ENCODE measurements around the gene USH2A.

The USH2A gene, protein sequence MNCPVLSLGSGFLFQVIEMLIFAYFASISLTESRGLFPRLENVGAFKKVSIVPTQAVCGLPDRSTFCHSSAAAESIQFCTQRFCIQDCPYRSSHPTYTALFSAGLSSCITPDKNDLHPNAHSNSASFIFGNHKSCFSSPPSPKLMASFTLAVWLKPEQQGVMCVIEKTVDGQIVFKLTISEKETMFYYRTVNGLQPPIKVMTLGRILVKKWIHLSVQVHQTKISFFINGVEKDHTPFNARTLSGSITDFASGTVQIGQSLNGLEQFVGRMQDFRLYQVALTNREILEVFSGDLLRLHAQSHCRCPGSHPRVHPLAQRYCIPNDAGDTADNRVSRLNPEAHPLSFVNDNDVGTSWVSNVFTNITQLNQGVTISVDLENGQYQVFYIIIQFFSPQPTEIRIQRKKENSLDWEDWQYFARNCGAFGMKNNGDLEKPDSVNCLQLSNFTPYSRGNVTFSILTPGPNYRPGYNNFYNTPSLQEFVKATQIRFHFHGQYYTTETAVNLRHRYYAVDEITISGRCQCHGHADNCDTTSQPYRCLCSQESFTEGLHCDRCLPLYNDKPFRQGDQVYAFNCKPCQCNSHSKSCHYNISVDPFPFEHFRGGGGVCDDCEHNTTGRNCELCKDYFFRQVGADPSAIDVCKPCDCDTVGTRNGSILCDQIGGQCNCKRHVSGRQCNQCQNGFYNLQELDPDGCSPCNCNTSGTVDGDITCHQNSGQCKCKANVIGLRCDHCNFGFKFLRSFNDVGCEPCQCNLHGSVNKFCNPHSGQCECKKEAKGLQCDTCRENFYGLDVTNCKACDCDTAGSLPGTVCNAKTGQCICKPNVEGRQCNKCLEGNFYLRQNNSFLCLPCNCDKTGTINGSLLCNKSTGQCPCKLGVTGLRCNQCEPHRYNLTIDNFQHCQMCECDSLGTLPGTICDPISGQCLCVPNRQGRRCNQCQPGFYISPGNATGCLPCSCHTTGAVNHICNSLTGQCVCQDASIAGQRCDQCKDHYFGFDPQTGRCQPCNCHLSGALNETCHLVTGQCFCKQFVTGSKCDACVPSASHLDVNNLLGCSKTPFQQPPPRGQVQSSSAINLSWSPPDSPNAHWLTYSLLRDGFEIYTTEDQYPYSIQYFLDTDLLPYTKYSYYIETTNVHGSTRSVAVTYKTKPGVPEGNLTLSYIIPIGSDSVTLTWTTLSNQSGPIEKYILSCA (N-terminal part only)

GRCh38 chr1:216422821-216423520, at the start of gene USH2A:
Gene USH2A (minus strand): TSS chr1:216423448. CDS start chr1:216422336, 1,112 bp downstream.
- no peak for DNase-seq (ENCODE audit: extremely low read depth in 1 of 2, low read depth in 1 of 2)

GRCh38 chr1:216466162-216466801, 43.0 kb upstream of the USH2A start:
- DNase-seq (ENCODE audit: extremely low read depth in 1 of 2, low read depth in 1 of 2) = no peak

- no peak for DNase-seq (ENCODE audit: extremely low read depth in 1 of 2, low read depth in 1 of 2)
Measured at GRCh38 chr1:216464489-216464888, 41.2 kb upstream of the USH2A start.

DNA sequence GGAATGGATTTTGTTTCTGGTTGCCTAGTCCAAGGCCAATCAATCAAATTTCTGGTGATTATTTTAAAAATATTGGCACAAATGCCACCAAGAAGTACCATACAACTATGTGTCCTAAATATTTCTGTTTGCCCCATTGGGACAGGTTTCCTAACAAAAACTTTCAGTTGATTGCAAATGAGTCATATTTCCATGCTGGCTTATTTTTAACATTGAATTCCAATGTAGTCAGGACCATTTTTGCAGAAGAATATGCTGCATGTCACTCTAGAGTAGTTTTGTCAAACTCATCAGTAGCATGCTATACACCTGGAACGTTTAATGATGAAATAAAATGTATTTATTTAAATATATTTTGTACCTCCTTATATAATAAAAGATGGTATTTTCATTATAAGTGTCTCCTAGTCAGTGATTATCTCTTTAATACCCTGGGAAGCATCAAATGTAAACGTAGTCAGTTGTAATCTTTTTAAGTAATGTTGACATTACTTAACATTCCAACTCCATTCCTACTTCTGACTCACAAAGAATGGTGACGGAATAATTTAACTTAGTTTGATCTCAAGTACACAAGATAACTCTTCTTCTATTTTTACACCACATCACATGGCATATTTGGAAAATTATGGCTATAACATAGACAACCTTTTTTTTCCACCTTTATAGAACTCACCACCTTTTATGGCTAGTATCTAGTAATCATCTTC, 39.0 kb upstream of the USH2A start:
- no peak for DNase-seq (ENCODE audit: extremely low read depth in 1 of 2, low read depth in 1 of 2)

- no peak for DNase-seq (ENCODE audit: extremely low read depth in 1 of 2, low read depth in 1 of 2)
Measured at GRCh38 chr1:216461466-216461865, 38.2 kb upstream of the USH2A start.

DNA sequence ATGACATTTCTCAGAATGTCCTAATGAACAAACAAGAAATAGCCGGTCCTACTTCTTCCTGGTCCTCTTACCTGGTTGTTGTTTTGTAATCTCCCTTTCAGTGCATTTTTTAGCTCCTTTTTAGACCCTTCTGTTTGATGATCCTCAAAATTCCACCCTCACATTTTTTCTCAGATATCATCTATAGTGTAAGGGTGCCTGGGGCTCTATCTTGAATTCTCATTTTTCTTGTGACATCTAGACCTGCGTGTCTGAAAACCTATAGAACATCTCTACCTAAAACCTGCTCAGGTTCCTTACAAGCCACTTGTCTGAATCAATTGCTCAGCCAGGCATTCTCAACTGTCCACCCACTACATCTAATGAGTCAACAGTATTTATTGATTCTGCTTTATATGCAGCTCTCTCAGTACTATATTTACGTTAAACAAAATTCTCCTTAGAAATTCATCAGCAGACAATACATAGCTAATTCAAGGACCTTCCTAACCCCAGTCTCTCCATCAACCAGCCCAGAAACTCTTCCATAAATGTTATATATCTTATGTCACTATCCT, 36.5 kb upstream of the USH2A start:
- DNase-seq (ENCODE audit: extremely low read depth in 1 of 2, low read depth in 1 of 2) = no peak

DNA sequence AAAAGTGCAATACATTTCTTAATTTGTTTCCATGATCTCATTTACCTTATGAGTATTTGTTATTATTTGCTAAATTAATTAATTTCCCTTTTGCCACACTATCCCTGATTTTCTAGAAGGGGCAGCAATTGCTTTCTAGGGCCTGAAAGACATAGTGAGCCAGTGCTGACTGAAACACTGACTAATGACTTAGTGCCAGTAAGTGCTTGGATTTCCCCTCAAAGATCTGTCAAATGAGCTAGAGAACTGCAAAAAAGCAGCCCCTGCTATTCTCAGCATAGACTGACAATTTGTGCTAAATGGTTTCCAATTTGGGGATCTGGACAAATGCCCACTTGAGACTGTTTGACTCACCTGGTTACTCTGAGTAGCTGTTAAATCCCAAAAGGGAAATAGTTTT, 35.6 kb upstream of the USH2A start:
- no peak for DNase-seq (ENCODE audit: extremely low read depth in 1 of 2, low read depth in 1 of 2)

DNA sequence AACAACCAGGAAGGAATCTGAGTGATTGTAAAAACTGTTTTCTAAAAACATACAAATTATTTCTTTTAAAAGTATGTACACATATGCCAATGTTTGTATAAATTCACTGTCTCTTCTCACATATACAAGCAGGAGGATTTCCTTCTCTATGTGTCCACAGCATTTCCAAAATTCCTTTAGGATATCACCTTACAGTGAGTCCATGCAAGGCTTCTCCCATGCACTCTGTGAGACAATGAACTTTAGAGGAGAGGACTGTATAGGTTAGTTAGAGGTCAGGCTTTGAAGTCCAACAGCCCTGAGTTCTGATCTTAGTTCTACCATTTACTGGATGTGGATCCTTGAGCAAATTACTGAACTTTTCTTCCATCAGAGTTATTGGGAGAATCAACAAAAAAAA, 34.1 kb upstream of the USH2A start:
- DNase-seq (ENCODE audit: extremely low read depth in 1 of 2, low read depth in 1 of 2) = no peak

DNA sequence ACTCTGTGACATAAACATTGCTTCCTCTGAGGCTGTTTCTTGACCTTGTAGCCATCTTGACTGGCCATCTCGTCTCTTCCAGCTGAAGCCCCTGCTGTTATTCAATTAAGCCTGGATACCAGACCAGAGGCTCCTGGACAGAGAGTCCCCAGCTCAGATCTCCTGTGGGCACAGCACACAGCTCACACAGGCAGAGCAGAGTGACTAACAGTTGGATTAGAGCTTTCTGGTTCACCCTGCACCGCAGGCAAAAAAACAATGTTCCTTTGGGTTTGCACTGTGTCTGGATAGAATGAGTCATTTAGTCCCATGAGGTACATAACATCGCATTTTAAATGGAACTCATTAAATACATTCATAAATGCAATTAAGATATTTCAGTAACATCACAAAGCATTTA, 33.4 kb upstream of the USH2A start:
- DNase-seq (ENCODE audit: extremely low read depth in 1 of 2, low read depth in 1 of 2) = no peak

DNA sequence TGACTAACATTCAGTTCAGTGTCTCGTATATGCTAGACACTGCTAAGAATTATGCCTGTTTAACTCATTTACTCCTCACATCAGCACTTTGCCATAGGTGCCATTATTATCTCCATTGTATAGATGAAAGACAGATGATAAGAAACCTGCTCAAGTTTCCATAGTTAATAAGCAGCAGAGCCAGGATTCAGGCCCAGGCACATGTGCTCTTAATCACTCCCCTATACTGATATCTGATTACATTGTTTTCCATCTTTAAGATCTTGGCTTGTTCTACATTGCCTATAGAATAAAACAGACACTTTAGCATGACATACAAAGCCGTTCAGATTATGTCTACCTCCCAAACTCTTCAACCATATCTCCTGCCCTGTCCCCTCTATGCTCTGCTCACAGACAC, 30.5 kb upstream of the USH2A start:
- DNase-seq (ENCODE audit: extremely low read depth in 1 of 2, low read depth in 1 of 2) = no peak

- DNase-seq (ENCODE audit: extremely low read depth in 1 of 2, low read depth in 1 of 2) = no peak
Measured at GRCh38 chr1:216450227-216450626, 27.0 kb upstream of the USH2A start.

DNA sequence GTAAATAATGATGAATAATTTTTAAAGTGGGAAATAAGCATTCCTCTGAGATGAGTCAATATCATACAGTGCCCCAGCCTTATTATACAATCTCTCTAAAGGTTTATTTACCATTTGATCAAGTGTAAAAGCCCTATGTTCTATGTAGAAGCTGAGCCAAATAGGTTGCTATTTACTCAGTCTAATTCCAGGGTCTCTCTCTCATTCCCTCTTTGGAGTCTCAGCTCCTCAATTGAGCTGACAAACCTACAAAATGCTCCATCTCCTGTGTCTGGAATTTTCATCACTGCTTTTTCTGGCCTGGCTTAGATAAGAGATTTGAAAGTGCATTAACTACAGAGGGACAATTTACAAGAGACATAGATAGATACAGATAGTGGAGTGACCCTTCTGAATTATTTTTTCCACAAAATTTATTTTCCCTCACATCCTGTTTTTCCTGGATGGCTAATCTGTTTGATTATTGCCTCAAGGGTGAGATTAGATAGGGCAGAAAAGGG, 24.8 kb upstream of the USH2A start:
- DNase-seq (ENCODE audit: extremely low read depth in 1 of 2, low read depth in 1 of 2) = no peak

- DNase-seq (ENCODE audit: extremely low read depth in 1 of 2, low read depth in 1 of 2) = no peak
Measured at GRCh38 chr1:216437603-216438002, 14.4 kb upstream of the USH2A start.

GRCh38 chr1:216434232-216434631, 11.0 kb upstream of the USH2A start:
- DNase-seq (ENCODE audit: extremely low read depth in 1 of 2, low read depth in 1 of 2) = no peak

DNA sequence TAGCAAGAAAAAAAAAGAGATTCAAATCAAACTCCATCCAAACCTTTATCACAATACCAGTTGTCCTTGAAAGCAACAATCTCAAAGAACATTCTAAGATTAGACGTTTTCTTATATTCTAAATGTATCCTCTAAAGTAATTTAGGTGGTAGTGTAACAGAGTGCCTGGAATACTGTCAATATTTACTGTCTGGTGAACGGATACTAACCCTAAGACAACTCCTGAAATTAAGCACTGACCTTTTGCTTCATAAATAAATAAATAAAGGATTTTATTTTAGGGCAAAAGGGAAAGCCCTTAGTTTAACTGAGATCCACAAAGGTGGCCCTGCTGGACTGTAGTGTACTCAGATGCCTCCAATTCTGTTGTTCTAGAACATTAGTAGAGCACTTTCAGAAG, 9.9 kb upstream of the USH2A start:
- DNase-seq (ENCODE audit: extremely low read depth in 1 of 2, low read depth in 1 of 2) = no peak

- DNase-seq (ENCODE audit: extremely low read depth in 1 of 2, low read depth in 1 of 2) = no peak
Measured at GRCh38 chr1:216430744-216431143, 7.5 kb upstream of the USH2A start.

GRCh38 chr1:216425577-216425976, 2.3 kb upstream of the USH2A start:
- DNase-seq (ENCODE audit: extremely low read depth in 1 of 2, low read depth in 1 of 2) = no peak

DNA sequence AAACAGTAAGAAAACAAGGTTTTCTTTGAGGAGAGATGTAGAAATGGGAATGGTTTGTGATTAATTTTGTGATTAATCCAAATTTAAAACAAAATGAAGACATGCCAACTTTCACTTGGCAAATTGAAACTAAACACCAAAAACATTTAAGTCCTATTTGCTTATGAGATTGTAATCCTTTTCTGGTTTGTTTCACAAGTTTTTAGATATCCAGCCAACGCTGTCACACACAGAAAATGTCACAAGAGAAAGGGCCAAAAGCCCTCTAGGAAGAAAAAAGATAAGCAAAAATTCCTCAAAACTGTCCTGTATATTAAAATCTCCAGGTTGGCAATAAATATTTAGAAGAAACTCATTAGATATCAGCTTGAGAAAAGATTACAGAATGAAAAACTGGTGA, 2.5 kb downstream of the USH2A start:
- DNase-seq (ENCODE audit: extremely low read depth in 1 of 2, low read depth in 1 of 2) = no peak

DNA sequence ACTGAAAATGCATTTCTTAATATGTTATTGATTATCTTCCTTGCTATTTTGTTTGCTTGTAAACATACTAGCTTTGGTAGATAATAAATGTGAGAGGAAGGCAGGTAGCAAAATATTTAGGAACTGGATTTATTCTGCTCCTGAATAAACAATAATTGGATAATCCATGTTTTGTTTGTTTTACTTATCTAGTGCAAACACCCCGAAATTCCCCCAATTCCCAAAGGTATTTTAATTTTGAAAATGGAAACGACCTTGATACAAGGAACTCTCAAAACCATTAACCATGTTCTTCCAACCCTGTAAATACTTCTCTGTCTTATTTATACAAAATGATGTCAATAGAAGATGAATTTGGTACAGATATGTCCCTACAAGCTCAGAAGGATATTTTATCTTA, 3.0 kb downstream of the USH2A start:
- DNase-seq (ENCODE audit: extremely low read depth in 1 of 2, low read depth in 1 of 2) = no peak
